ENCODE results near the gene DHRS9.
"Not testable (repeated sequence)": the region's sequence is repeated elsewhere in the genome, so short reads cannot be mapped to it uniquely, and the experiment has no call there.

Gene DHRS9

GRCh38 chr2:169047256-169048250, 21.8 kb upstream of the DHRS9 start:
- no peak overlapping the region for H3K4me3 ChIP-seq (ENCODE audit: severe bottlenecking)
- DNase-seq (ENCODE audit: low spot score): no peak
- H3K9me3 ChIP-seq (ENCODE audit: severe bottlenecking): peaks cover 4% of the 10 kb centered on the region
- no peaks in the 10 kb centered on the region for H3K36me3 ChIP-seq (ENCODE audit: low read depth)
- TF ChIP-seq CTCF (IDR thresholded peaks at IDR 0.05; ENCODE audit: poor library complexity, severe bottlenecking): no peak
- H3K27ac ChIP-seq (ENCODE audit: poor library complexity, severe bottlenecking): no peak overlapping the region
- H3K4me1 ChIP-seq (ENCODE audit: insufficient read depth, poor library complexity, severe bottlenecking): no peaks in the 10 kb centered on the region
- no peaks in the 10 kb centered on the region for H3K27me3 ChIP-seq (ENCODE audit: insufficient read depth, poor library complexity, severe bottlenecking)
- no peak for ATAC-seq (ENCODE audit: low read depth)

DNA sequence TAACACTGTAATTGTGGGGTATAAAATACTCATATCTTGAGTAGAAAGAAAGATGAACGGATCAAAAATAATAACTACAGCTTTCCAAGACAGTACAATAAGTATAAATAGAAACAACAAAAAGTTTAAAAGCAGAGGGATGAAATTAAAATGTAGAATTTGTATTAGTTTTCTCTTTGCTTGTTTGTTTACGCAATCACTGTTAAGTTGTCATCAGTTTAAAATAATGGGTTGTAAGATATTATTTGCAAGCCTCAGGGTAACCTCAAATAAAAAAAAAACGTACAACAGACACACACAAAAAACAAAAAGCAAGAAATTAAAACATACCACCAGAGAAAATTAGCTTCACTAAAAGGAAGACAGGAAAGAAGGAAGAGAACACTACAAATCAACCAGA, 20.2 kb upstream of the DHRS9 start:
- H3K4me3 ChIP-seq (ENCODE audit: severe bottlenecking): no peak overlapping the region
- H3K36me3 ChIP-seq (ENCODE audit: low read depth): no peaks in the 10 kb centered on the region
- ATAC-seq (ENCODE audit: low read depth) (no peak), DNase-seq (ENCODE audit: low spot score) (no peak)
- no peaks in the 10 kb centered on the region for H3K27me3 ChIP-seq (ENCODE audit: insufficient read depth, poor library complexity, severe bottlenecking)
- no peak for TF ChIP-seq CTCF (IDR thresholded peaks at IDR 0.05; ENCODE audit: poor library complexity, severe bottlenecking)
- no peaks in the 10 kb centered on the region for H3K9me3 ChIP-seq (ENCODE audit: severe bottlenecking)
- no peaks in the 10 kb centered on the region for H3K4me1 ChIP-seq (ENCODE audit: insufficient read depth, poor library complexity, severe bottlenecking)
- H3K27ac ChIP-seq (ENCODE audit: poor library complexity, severe bottlenecking): no peak overlapping the region

DNA sequence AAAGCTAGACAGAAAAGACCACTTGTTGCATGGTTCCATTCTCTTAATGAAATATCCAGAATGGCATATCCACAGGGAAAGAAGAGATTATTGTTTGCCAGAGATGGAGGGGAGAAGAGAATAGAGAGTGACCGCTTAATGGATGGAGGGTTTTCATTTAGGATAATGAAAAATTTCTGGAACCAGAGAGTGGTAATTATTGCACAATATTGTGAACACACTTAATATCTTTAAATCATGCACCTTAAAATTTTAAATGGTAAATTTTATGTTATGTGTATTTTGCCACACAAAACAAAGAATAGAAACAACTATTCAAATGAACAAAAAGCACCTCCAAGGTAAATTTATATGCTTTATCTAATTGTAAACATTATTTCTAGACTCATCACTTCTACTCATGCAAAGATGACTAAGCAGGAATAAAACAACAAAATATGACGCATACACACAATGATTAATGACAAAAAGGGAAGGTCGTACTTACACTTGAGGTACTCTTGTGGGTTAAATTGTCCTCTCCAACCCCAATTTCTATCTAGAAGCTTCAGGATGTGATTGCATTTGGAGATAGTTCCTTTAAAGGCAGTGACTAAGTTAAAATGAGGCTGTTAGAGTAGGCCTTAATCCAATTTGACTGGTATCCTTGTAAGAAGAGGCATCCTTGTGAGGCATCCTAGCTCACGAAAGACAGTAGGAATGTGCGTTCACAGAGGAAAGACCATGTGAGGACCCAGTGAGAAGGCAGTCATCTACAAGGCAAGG, 18.7 kb upstream of the DHRS9 start:
- ATAC-seq (ENCODE audit: low read depth): peak; percentile 74; the same call in 2 of the 3 replicates
- Histone ChIP-seq H3K27ac (ENCODE audit: poor library complexity, severe bottlenecking) (no peak overlapping the region), H3K4me3 (ENCODE audit: severe bottlenecking) (no peak overlapping the region), H3K27me3 (ENCODE audit: insufficient read depth, poor library complexity, severe bottlenecking) (no peaks in the 10 kb centered on the region), H3K4me1 (ENCODE audit: insufficient read depth, poor library complexity, severe bottlenecking) (no peaks in the 10 kb centered on the region), H3K36me3 (ENCODE audit: low read depth) (no peaks in the 10 kb centered on the region), H3K9me3 (ENCODE audit: severe bottlenecking) (no peaks in the 10 kb centered on the region)
- TF ChIP-seq CTCF (IDR thresholded peaks at IDR 0.05; ENCODE audit: poor library complexity, severe bottlenecking): no peak
- DNase-seq (ENCODE audit: low spot score): no peak

DNA sequence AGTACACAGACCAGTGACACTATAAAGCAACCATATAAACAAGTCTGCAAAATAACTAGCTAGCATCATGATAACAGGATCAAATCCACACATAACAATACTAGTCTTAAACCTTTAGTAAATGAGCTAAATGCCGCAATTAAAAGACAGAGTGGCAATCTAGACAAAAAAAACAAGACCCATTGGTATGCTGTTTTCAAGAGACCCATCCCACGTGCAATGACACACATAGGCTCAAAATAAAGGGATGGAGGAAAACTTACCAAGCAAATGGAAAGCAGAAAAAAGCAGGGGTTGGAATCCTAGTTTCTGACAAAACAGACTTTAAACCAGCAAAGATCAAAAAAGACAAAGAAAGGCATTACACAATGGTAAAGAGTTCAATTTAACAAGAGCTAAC, 14.8 kb upstream of the DHRS9 start:
- not testable (repeated sequence) for ATAC-seq (ENCODE audit: low read depth); H3K27ac ChIP-seq (ENCODE audit: poor library complexity, severe bottlenecking)

GRCh38 chr2:169064199-169064598, 5.2 kb upstream of the DHRS9 start:
- H3K4me3 ChIP-seq (ENCODE audit: severe bottlenecking); H3K9me3 ChIP-seq (ENCODE audit: severe bottlenecking); H3K27ac ChIP-seq (ENCODE audit: poor library complexity, severe bottlenecking); H3K27me3 ChIP-seq (ENCODE audit: insufficient read depth, poor library complexity, severe bottlenecking); ATAC-seq (ENCODE audit: low read depth); H3K36me3 ChIP-seq (ENCODE audit: low read depth); DNase-seq (ENCODE audit: low spot score); H3K4me1 ChIP-seq (ENCODE audit: insufficient read depth, poor library complexity, severe bottlenecking): not testable (repeated sequence)

More for the DNA sequence above, 14.8 kb upstream of the DHRS9 start:
- H3K4me3 ChIP-seq (ENCODE audit: severe bottlenecking); H3K27me3 ChIP-seq (ENCODE audit: insufficient read depth, poor library complexity, severe bottlenecking); H3K9me3 ChIP-seq (ENCODE audit: severe bottlenecking); DNase-seq (ENCODE audit: low spot score); H3K4me1 ChIP-seq (ENCODE audit: insufficient read depth, poor library complexity, severe bottlenecking); H3K36me3 ChIP-seq (ENCODE audit: low read depth): not testable (repeated sequence)
